Muscle of leg (tissue), 11 donors: ENCODE data around the gene RTL10. TPM values are rescaled to one million over a fixed set of nuclear protein-coding genes. Genes with fewer than 3 reads are reported as not detected.

Experiments
- DNase-seq: peaks from one replicate; pipeline ENCODE4 v3.0.0; 2013
- H3K27ac ChIP-seq: one replicate; pipeline ENCODE4 v1.5.1; 2013; ENCODE audit warnings: mild to moderate bottlenecking, low read length, control low read depth
- H3K27me3 ChIP-seq: one replicate; pipeline ENCODE4 v1.6.1; 2013; ENCODE audit warnings: low read length; ENCODE audit not compliant: control insufficient read depth, insufficient read depth
- H3K36me3 ChIP-seq: one replicate; pipeline ENCODE4 v1.6.1; 2013; ENCODE audit warnings: low read length; ENCODE audit not compliant: control insufficient read depth, insufficient read depth
- H3K4me1 ChIP-seq: one replicate; pipeline ENCODE4 v1.6.1; 2013; ENCODE audit warnings: low read length; ENCODE audit not compliant: control insufficient read depth, insufficient read depth
- H3K4me3 ChIP-seq: one replicate; pipeline ENCODE4 v1.5.1; 2013; ENCODE audit warnings: low read length, control low read depth
- H3K9me3 ChIP-seq: replicated peaks from 2 replicates; pipeline ENCODE4 v1.6.1; 2013; ENCODE audit warnings: low read depth, low read length; ENCODE audit not compliant: control insufficient read depth
- WGBS: methylation state at CpG from one replicate; pipeline ENCODE4 v1.1.5; 2013; ENCODE audit warnings: missing lambda C conversion rate; ENCODE audit not compliant: insufficient coverage; 5-methylcytosine and 5-hydroxymethylcytosine counted together
- polyA plus RNA-seq, 8 donors: library from polyadenylated mRNA; unstranded; fragments of 120-200 nt; gene quantifications; one replicate each; pipeline versions ENCODE4 v1.2.1 to v1.2.3, GENCODE V29; 2013; ENCODE audit warnings: inconsistent platforms in 1 of 8, low replicate concordance in 1 of 8; ENCODE audit not compliant: insufficient read length in 8 of 8, insufficient read depth in 1 of 8
- total RNA-seq: library from RNA; stranded (reverse); fragments of 120-200 nt; gene quantifications from one replicate; pipeline ENCODE4 v1.2.4, GENCODE V29; 2013

The RTL10 gene
- total and polyA plus RNA-seq, 9 donors = 10.8 to 15.8 (median 12.7) TPM

DNA sequence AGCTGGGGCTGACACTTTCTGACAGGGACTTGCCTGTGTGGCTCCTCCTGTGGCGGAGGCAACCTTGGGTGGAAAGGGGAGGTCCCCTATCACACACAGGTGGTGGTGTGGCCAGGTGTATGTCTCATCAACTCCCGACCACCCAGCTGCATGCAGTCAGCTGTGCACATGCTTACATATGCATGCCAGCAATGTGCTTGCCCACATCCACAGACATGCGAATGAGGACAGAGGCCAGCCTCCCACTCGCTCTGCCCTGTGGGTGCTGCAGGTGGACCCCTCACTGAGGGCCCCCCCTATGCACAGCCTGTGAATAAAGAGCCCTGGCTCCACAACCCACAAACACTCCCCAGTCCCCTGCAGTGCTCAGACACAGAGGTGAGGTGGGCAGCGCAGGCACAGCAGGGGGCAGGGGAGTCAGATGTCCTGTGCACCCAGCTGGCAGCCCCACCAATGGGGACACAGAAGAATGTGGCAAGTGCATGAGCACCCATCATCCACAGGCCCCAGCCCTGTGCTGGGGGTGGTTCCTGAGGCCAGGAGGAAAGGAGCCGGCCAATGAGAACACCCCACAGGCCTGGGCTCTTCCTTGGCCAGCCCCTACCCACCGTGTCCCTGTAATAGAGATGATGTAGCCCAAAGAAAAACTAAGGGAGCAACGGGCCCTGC is 9.5 kb downstream of the RTL10 start:
- WGBS = 80% methylated on average over 3 of the region's 8 CpGs

DNA sequence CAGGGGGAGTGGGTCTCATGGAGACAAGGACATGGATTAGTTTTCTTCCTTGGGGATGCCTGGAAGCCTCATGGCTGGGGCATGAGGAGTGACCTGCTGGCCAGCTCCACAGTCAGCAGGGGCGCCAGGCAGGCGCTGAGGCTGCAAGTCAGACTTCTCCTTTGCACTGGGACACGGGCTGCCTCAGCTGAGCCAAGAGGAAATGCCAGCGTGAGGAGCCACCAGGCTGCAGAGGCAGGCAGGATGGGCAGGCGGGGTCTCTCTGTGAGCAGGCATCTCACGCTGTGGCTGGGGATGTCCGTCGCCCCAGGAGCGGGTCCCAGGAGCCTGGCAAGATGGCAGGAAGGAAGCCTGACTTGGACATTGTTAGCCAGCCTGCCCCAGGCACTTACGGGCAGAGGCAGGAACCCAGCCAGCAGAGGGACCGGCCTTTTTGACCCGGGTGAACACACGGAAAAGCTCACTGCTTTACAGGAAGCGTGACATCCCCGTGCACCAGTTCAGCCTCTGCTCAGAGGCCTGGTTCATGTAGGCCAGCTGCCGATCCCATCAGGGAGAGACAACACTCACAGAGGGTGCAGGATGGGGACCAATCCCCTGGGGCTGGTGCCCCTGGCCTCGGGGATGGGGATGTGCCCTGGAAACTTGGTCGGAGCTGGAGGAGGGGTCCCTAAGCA is 10.2 kb downstream of the RTL10 start:
- H3K4me1 ChIP-seq = peaks cover 27% of the 10 kb centered on the region
- 53% methylated on average over 16 of the region's 18 CpGs for WGBS
- H3K9me3 ChIP-seq = peaks cover 4% of the 10 kb centered on the region
- no peak overlapping the region for H3K4me3 ChIP-seq
- no peaks in the 10 kb centered on the region for H3K27me3 ChIP-seq
- peak overlapping the region; percentile 11 for H3K27ac ChIP-seq
- H3K36me3 ChIP-seq = peaks cover 15% of the 10 kb centered on the region
- DNase-seq = peak; percentile 69

More for the DNA sequence above, 9.5 kb downstream of the RTL10 start:
- Histone ChIP-seq H3K36me3 (peaks cover 20% of the 10 kb centered on the region), H3K4me3 (no peak overlapping the region), H3K9me3 (peaks cover 4% of the 10 kb centered on the region), H3K4me1 (peaks cover 27% of the 10 kb centered on the region), H3K27ac (no peak overlapping the region), H3K27me3 (no peaks in the 10 kb centered on the region)
- no peak for DNase-seq

DNA sequence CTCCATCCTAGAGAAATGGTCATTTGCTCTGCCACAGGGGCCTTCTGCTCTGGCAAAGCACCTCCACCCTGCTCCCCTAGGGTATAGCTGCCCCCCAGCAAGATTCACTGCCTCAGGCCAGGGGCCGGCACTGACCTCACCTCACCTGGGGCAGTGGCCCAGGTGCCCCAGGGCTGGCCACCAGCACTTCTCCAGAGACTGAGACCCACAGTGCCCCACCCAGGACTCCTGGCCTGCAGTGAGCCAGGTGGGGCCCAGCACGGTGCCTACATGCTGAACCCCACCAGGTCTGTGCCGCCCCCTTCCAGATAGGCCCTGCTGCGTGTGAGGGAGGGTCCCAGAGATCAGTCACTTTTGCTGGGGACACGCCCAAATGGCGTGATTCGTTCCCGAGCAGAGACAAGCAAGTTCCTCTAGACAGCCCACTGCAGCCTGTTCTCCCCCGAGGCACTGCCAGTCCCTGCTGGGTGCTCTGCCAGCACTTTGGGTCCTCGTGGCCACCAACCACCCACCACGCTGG is 10.8 kb downstream of the RTL10 start:
- Histone ChIP-seq H3K4me1 (peaks cover 27% of the 10 kb centered on the region), H3K4me3 (no peak overlapping the region), H3K9me3 (peaks cover 4% of the 10 kb centered on the region), H3K36me3 (peaks cover 13% of the 10 kb centered on the region), H3K27me3 (no peaks in the 10 kb centered on the region), H3K27ac (peak overlapping the region; percentile 11)
- no peak for DNase-seq
- 81% methylated on average over 11 of the region's 11 CpGs for WGBS

DNA sequence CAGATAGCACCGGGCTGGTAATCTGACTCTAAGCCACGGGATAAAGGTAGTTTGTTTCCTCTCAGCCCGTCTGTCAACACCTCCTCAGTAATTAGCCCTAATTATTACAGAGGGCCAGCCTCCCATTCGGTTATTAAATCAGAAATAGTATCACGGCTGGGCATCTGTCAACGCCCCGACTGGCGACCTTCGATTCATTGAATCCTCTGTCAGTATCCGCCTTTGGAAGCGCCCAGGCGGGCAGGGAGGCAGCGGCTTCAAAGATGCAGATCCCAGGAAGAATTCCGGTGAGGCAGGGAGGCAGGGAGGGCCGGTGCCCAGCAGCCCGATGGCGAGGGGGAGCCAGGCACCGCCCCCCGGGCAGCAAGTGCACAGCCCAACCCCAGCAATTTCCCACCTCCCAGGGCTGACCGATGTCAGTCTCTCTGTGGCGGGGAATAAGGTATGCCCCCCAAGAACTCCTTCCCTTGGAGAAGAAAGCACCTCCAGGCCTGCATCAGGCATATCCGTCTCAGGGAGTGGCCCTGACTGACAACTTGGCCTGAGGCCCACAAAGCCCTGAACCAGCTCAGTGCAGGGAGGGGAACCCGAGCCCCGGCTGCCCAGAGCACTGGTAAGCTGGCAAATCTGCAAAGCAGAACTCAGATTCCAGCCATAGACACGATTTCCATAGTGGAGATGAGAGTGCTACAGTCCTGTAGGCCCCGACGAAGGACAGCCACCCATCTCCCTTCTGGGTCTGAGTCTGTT is 11.4 kb downstream of the RTL10 start:
- no peaks in the 10 kb centered on the region for H3K27me3 ChIP-seq
- H3K36me3 ChIP-seq = peaks cover 6% of the 10 kb centered on the region
- H3K27ac ChIP-seq = no peak overlapping the region
- no peak for DNase-seq
- peaks cover 4% of the 10 kb centered on the region for H3K9me3 ChIP-seq
- peaks cover 27% of the 10 kb centered on the region for H3K4me1 ChIP-seq
- no peak overlapping the region for H3K4me3 ChIP-seq
- WGBS = 59% methylated on average over 27 of the region's 27 CpGs

DNA sequence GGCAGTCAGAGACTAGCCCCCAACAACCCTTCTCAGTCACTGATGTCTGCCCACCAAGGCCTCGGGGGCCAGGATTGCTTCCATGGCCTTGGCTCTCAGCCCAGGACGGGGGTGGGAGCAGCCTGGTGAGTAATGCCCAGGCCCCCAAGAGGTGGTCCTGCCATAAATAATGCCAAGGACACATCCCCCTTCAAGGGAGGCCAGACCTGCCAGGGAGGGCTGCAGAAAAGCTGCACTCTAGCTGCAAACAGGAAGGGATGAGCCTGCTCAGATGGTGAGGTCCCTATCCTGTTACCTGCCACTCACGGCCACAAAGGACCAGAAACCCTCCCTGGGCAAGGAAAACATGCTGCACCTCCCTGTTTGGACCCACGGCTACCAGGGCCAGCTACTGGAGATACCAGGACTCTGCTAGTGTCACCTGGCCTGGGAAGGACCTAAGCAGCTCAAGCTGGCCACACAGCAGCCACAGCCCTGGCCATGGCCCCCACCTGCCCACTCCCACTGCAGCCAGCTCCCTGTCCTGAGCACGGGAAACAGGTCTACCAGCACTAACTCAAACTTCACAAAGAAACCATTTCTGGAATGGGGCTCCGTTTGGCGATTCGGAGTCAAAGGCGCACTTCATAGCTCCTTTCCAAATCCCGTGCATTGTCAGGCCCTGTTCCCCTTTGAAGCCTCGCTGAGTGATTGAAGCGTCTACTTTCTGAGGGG is 12.1 kb downstream of the RTL10 start:
- no peak overlapping the region for H3K4me3 ChIP-seq
- WGBS = 56% methylated on average over 10 of the region's 12 CpGs
- H3K27me3 ChIP-seq = no peaks in the 10 kb centered on the region
- no peak overlapping the region for H3K27ac ChIP-seq
- H3K36me3 ChIP-seq = peaks cover 6% of the 10 kb centered on the region
- peaks cover 4% of the 10 kb centered on the region for H3K9me3 ChIP-seq
- peaks cover 27% of the 10 kb centered on the region for H3K4me1 ChIP-seq
- no peak for DNase-seq

DNA sequence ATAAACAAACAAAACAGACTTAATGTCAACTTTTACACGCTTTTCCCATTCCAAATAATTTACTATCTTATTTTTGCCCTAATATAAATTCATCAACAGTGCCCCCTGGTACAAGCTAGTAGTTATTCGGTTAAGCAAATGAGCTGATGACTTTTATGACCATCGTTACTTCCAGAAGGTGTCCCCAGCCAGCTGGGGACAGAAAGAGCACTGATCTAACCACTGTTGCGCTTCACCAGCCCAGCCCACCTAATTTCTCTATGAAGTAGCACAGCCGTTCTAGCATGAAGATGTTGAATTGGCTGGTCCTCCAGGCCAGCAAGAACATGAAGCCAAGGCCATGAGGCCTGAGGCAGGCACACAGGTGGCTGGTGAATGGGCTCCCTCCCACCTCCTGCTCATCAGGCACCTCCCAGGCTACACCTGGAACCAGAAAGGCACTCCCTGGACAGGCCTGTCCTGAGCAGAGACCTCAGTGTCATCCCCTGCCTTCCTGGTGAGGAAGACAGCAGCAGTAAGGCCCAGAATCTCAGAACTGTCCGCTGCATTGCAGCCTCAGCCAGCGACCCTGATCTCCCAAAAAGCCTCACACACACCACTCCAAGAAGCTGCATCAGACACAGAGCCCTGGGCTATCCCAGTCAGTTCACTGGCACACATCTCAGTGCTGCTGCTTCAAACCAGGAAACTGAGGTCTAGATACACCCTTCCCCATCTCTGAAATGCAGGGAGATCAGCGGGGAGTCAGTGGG is 12.9 kb downstream of the RTL10 start:
- H3K4me1 ChIP-seq = peaks cover 27% of the 10 kb centered on the region
- H3K4me3 ChIP-seq = no peak overlapping the region
- DNase-seq = no peak
- H3K27me3 ChIP-seq = no peaks in the 10 kb centered on the region
- H3K27ac ChIP-seq = no peak overlapping the region
- peaks cover under 1% of the 10 kb centered on the region for H3K36me3 ChIP-seq
- 73% methylated on average over 7 of the region's 8 CpGs for WGBS
- H3K9me3 ChIP-seq = no peaks in the 10 kb centered on the region

DNA sequence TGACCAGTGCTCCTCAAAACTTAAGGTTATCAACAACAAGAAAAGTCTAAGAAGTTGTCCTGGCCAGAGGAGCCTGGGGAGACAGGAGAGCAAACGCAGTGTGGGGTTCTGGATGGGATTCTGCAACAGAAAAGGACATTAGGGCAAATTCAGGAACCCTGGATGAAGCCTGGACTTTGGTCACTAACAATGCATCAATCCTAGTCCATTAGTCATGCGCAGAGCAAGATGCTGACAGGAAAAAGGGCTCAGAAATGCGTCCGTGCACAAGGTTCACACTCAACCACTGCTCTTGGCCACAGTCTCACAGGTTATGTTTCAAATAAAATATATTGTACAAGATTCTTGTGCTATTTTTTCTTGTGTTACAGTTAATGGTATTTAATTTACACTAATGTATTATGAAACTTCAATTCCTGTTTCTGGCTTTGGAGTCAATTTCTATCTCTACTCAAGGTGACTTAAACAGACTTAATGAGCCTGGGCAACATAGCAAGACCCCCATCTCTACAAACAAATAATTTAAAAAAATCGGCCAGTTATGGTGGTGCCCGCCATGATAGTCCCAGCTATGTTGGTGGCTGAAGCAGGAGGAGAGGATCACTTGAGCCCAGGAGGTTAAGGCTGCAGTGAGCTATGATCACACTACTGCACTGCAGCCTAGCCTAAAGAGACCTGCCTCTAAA is 13.6 kb downstream of the RTL10 start:
- Histone ChIP-seq H3K36me3 (no peaks in the 10 kb centered on the region), H3K27me3 (no peaks in the 10 kb centered on the region), H3K4me3 (no peak overlapping the region), H3K27ac (no peak overlapping the region), H3K4me1 (peaks cover 27% of the 10 kb centered on the region), H3K9me3 (no peaks in the 10 kb centered on the region)
- WGBS = no CpG with 5 or more reads among the region's 6 CpGs
- no peak for DNase-seq

DNA sequence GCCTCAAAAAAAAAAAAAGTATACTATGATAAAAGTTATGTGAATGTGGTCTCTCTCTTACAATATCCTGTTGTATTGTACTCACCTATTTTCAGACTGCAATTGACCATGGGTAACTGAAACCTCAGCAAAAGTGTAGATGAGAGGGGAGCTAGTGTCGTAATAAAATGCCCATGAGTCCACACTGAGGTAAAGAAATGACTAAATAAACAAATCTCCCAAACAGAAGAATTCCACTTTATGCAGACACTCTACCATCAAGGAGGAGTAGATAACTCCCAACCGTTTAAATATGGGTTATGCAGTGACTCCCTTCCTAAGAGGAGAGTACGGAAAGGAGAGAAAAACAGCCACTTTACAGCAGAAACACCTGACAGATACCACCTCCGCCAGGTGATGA is 14.6 kb downstream of the RTL10 start:
- no peaks in the 10 kb centered on the region for H3K27me3 ChIP-seq
- no peaks in the 10 kb centered on the region for H3K9me3 ChIP-seq
- H3K36me3 ChIP-seq = no peaks in the 10 kb centered on the region
- no peak overlapping the region for H3K27ac ChIP-seq
- peaks cover 19% of the 10 kb centered on the region for H3K4me1 ChIP-seq
- DNase-seq = no peak
- 100% methylated on average over 1 of the region's 4 CpGs for WGBS
- H3K4me3 ChIP-seq = no peak overlapping the region

DNA sequence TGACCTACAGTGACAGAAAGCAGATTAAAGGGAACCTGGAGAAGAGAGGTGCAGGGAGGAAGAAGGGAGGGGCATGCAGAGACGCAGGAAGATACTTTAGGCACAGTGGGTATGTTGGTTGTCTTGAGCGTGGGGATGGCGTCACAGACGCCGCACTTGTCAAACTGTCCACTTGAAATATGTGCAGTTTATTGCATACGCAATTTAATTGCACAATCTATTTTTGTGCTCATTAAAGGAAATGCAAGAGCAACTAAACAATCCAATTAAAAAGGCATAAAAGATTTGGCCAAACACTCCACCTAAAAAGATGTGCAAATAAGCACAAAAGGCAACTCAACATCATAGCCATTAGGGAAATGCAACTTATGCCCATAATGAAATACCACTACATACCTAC is 16.8 kb downstream of the RTL10 start:
- Histone ChIP-seq H3K27ac (no peak overlapping the region), H3K4me1 (no peaks in the 10 kb centered on the region), H3K27me3 (no peaks in the 10 kb centered on the region), H3K9me3 (no peaks in the 10 kb centered on the region), H3K4me3 (no peak overlapping the region), H3K36me3 (no peaks in the 10 kb centered on the region)
- 83% methylated on average over 1 of the region's 6 CpGs for WGBS
- DNase-seq = no peak
